Epithelial cell of proximal tubule (primary cell): ENCODE results near the gene SENP6. TPM values are rescaled to one million over a fixed set of nuclear protein-coding genes. Genes with fewer than 3 reads are reported as not detected.
"Not testable (repeated sequence)": the region's sequence is repeated elsewhere in the genome, so short reads cannot be mapped to it uniquely, and the experiment has no call there.

ENCODE experiments used
- DNase-seq: peaks from one replicate; pipeline ENCODE4 v3.0.0-alpha.2; 2011; ENCODE audit warnings: low read depth
- H3K4me3 ChIP-seq: 2 replicates; pipeline ENCODE4 v1.5.1; 2011; ENCODE audit warnings: low read depth, mild to moderate bottlenecking, low read length
- total RNA-seq: library from RNA; depleted of rRNA; stranded (reverse); fragments of >200 nt; gene quantifications from 2 replicates; pipeline ENCODE4 v1.2.3, GENCODE V29; 2015
- TF ChIP-seq, protein P1 (sequence below): conservative IDR thresholded peaks from 2 replicates; pipeline ENCODE4 v1.5.1; 2012; ENCODE audit warnings: low read depth, mild to moderate bottlenecking, low read length

Gene SENP6
- total RNA-seq, 1 donor from 2014 or later: 45.6 TPM

- DNase-seq: no peak
- TF ChIP-seq, protein P1, sequence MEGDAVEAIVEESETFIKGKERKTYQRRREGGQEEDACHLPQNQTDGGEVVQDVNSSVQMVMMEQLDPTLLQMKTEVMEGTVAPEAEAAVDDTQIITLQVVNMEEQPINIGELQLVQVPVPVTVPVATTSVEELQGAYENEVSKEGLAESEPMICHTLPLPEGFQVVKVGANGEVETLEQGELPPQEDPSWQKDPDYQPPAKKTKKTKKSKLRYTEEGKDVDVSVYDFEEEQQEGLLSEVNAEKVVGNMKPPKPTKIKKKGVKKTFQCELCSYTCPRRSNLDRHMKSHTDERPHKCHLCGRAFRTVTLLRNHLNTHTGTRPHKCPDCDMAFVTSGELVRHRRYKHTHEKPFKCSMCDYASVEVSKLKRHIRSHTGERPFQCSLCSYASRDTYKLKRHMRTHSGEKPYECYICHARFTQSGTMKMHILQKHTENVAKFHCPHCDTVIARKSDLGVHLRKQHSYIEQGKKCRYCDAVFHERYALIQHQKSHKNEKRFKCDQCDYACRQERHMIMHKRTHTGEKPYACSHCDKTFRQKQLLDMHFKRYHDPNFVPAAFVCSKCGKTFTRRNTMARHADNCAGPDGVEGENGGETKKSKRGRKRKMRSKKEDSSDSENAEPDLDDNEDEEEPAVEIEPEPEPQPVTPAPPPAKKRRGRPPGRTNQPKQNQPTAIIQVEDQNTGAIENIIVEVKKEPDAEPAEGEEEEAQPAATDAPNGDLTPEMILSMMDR: no peak
- H3K4me3 ChIP-seq: no peak overlapping the region
Observed at GRCh38 chr6:75691012-75691411, 89.3 kb downstream of the SENP6 start.

DNA sequence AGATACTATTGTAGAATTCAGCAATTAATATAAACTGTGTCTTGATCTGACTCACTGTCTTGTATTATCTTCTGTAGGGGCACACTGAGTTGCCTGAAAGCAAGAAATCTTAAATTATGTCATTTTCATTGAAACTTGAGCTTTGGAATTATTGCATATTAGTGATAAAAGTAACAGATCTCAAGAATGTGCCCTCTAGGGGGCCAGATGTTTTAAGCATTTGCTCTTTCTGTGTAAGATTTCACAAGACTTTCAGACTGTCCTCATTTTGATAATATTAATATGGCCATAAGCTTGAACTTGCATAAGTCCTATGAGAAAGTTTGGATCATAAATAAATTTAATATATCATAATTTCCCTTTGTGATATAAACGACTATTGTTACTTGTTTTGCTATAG, 91.9 kb downstream of the SENP6 start:
- TF ChIP-seq, protein P1: peak; percentile 21
- H3K4me3 ChIP-seq: no peak overlapping the region
- no peak for DNase-seq

- TF ChIP-seq, protein P1: no peak
- no peak overlapping the region for H3K4me3 ChIP-seq
- DNase-seq: no peak
Observed at GRCh38 chr6:75694406-75694805, 92.7 kb downstream of the SENP6 start.

GRCh38 chr6:75708334-75708733, 106.7 kb downstream of the SENP6 start:
- DNase-seq, H3K4me3 ChIP-seq: not testable (repeated sequence)

DNA sequence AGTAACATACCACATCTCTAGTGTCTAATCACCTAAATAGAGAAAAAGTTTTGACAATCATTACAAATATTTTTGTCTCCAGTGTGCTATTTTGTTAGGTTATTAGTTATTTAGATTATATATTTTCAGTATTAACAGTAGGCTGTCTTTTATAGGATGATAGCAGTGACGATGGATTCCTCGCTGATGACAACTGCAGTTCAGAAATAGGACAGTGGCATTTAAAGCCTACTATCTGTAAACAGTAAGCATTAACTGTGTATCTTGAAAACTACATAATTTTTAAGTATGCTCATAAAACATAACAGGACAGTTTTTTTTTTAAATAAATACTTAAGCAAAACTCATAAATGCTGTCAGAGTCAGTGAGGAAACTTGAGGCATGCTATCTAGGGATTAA, 109.5 kb downstream of the SENP6 start:
- no peak for DNase-seq
- H3K4me3 ChIP-seq: no peak overlapping the region
- TF ChIP-seq, protein P1: no peak

- H3K4me3 ChIP-seq: no peak overlapping the region
- no peak for DNase-seq
- TF ChIP-seq, protein P1: no peak
Observed at GRCh38 chr6:75719133-75719532, 117.5 kb downstream of the SENP6 start.

DNA sequence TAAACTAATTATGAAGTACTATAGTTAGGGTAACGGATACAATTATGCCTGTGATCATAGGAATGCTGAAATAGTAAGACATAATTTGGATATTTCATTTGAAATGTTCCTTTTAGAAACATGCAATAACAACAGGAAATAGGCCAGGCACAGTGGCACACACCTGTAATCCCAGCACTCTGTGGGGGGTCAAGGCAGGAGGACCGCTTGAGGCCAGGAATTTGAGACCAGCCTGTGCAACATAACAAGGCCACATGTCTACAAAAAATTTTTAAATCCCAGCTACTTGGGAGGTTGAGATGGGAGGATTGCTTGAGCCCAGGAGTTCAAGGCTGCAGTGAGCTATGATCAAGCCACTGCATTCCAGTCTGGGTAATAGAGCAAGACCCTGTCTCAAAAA, 121.7 kb downstream of the SENP6 start:
- DNase-seq: no peak
- TF ChIP-seq, protein P1: no peak
- no peak overlapping the region for H3K4me3 ChIP-seq

DNA sequence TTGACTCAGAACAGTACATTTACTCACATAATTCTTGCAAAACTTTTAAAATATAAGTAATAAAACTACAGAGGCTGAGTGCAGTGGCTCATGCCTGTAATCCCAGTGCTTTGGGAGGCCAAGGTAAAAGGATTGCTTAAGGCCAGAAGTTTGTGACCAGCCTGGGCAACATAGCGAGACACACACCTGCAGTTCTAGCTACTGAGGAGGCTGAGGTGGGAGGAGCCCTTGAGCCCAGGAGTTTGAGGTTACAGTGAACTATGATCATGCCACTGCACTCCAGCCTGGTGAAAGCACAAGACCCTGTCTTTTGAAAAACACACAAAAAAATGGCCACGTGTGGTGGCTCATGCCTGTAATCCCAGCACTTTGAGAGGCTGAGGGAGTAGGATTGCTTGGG, 125.5 kb downstream of the SENP6 start:
- DNase-seq: no peak
- TF ChIP-seq, protein P1: no peak
- no peak overlapping the region for H3K4me3 ChIP-seq

GRCh38 chr6:75731029-75731428, 129.3 kb downstream of the SENP6 start:
- DNase-seq, H3K4me3 ChIP-seq: not testable (repeated sequence)
